Spleen (tissue), 7 donors: ENCODE measurements around the gene TBCEL.

ENCODE experiments used
- CTCF ChIP-seq, 11 experiments: fragments of 200-600 bp in 7 of 11; fragments of 450-650 bp in 4 of 11; sonication (generic) in 4 of 11; IDR thresholded peaks in 8 of 11; conservative IDR thresholded peaks in 3 of 11; 1 replicate in 7 of 11; 2 replicates in 4 of 11; pipeline versions ENCODE4 v1.4.0 to v1.8.0; 2016 to 2021; ENCODE audit warnings: antibody characterized with exemption in 11 of 11, inconsistent platforms in 4 of 11, mild to moderate bottlenecking in 1 of 11
- POLR2A ChIP-seq, 3 donors: fragments of 450-650 bp; IDR thresholded peaks; one replicate each; pipeline ENCODE4 v1.5.1; 2017; ENCODE audit warnings: antibody characterized with exemption in 3 of 3, mild to moderate bottlenecking in 1 of 3
- POLR2AphosphoS5 ChIP-seq, 3 donors: sonication (generic); formaldehyde crosslinking; IDR thresholded peaks; one replicate each; pipeline ENCODE4 v1.5.1; 2017; ENCODE audit warnings: antibody characterized with exemption in 3 of 3
- donor health status: DM: no; HTN: no; CAD: no; lungs with moderate emphysema.
- donor health status: DM: no; HTN: no; CAD: no.
- donor health status: DM: no; HTN: no; CAD: no.

- TF ChIP-seq POLR2A (IDR thresholded peaks at IDR 0.05): no peak
- TF ChIP-seq CTCF (IDR thresholded peaks at IDR 0.05 in 8 of 11, conservative IDR thresholded peaks at IDR 0.05 in 3 of 11): no peak
- TF ChIP-seq POLR2AphosphoS5 (IDR thresholded peaks at IDR 0.05): no peak
Observed at GRCh38 chr11:121122328-121122727, 98.4 kb downstream of the TBCEL start.
